NCI-H2107 (cell line): ENCODE data around the gene REEP6.
"Not testable (repeated sequence)": the region's sequence is repeated elsewhere in the genome, so short reads cannot be mapped to it uniquely, and the experiment has no call there.

Experiments
- DNase-seq: peaks from one replicate; lab custom pipeline; 2025; lab: John Stamatoyannopoulos, UW

Gene REEP6

DNA sequence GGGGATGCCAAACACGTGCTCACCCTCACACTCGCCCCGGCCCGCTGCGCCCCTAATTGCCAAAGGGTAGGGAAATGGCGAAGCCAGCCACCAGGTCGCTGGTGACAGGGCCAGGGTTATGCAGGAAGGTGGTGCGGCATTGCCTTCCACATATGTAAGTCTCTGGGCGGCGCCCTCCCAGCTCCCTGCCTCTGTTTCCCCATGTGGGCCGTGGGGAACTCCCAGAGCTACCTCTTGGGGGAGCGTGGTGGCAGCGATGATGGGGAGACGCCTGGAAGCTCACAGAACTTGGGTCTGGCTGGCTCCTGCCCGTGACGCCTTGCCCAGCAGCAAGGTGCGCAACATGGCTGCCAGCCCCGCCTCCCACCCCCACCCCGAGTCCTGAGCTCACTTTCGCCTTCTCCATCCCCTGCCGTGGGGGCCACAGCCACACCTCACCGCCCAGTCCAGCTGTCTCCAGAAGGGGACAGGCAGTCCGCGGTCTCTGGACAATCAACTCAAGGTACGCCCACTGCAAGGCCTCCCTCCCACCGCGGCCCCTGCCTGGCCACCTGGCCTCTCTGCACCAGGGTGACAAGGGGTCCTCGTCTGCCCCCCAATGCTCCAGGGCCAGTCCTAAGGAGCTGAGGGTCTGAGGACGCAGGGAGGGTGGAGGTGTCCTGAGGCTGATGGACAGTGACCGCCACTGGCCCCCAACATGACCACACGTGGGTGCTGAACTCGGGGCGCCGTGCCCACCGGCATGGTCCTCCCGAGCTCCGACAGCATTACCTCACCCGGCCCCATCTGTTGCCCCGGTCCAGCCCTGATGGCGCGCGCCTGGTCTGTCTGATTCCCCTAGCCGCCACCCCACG is 18.5 kb upstream of the REEP6 start:
- no peak for DNase-seq

GRCh38 chr19:1473085-1473851 is 17.7 kb upstream of the REEP6 start:
- DNase-seq: no peak

GRCh38 chr19:1474011-1474764 is 16.8 kb upstream of the REEP6 start:
- no peak for DNase-seq

- DNase-seq: no peak
Measured at GRCh38 chr19:1474765-1475351, 16.1 kb upstream of the REEP6 start.

- DNase-seq: no peak
Measured at GRCh38 chr19:1475751-1476437, 15.1 kb upstream of the REEP6 start.

GRCh38 chr19:1477056-1477455 is 13.9 kb upstream of the REEP6 start:
- DNase-seq: not testable (repeated sequence)

DNA sequence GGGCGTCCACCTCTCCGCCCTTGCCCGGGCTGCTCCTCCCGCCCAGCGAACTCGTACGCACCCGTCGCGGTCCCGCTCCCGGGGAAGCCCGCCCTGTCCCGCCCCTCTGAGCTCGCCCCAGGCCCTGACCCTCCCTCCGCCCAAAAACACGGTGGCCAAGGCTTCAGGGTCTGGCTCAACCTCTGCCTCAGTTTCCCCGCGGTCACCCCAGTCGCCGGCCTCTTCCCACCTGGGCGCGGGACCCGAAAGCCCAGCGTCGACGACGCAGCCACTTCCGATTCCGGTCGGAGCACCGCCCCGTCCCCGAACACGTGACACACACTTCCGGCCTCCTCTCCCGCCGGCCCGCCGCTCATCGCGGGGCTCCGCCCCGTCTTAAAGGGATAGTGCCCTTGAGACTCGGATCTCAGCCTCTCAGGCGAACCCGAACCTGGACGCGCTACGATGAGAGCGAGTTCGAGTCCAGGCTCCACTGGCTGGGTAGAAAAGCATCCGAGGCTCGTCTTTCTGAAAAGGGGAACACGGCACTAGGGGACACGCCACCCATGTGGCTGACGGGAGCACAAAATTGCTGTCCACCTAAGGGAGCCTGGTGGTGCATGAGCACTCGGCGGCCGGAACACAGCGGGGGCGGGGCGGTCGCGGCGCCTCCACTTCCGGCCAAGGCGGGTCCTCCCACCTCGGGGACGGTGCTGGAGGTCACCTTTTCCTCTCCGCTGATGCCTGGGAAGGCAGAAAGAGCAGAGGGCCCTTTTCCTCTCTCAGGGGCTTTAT is 11.9 kb upstream of the REEP6 start, which contains the start of gene C19orf25:
Gene C19orf25 (minus strand): TSS at position 282 of the 774 bp plus-strand sequence. CDS start 312 bp downstream, outside the sequence.
- peak; percentile 75 for DNase-seq

- DNase-seq: no peak
Measured at GRCh38 chr19:1481224-1481892, 9.6 kb upstream of the REEP6 start.

GRCh38 chr19:1481893-1482360 is 9.1 kb upstream of the REEP6 start:
- no peak for DNase-seq

- no peak for DNase-seq
Measured at GRCh38 chr19:1482361-1483130, 8.4 kb upstream of the REEP6 start.

DNA sequence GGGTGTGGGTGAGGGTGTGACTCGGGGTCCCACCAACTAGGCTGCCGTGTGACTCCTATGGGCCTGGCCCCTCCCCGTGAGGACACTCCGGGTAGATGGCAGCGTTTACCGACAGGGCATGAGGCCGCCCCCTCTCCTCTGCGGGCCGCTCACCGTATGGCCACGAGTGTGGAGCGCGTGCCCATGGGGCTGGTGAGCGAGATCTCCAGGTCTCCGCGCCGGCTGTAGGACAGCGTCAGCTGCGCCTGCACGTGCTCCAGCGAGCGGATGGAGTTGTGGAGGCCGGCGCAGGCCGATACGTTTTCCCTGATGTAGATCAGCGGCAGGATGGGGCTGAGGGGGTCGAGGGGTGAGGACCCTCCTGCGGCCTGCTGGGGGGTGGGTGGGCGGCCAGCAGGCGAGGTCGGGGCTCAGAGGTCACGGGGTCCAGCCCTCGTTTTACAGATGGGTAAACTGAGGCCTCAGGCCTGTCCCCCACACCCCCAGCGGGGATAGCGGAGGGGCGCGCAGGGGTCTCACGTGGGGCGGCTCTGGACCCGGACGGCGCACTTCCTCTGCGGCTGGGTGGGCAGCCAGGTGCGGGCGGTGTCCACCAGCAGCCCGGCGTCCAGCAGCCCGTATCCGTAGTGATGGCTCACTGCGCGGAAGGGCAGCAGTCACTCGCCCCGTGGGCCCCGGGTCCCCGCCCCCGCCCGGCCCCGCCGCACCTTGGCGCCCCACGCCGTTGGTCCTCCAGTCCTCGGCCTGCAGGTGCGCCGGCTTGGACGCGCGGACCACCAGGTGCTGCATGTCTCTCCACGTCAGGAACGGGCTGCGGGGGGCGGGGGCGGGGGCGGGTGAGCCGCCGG is 7.6 kb upstream of the REEP6 start:
- no peak for DNase-seq

DNA sequence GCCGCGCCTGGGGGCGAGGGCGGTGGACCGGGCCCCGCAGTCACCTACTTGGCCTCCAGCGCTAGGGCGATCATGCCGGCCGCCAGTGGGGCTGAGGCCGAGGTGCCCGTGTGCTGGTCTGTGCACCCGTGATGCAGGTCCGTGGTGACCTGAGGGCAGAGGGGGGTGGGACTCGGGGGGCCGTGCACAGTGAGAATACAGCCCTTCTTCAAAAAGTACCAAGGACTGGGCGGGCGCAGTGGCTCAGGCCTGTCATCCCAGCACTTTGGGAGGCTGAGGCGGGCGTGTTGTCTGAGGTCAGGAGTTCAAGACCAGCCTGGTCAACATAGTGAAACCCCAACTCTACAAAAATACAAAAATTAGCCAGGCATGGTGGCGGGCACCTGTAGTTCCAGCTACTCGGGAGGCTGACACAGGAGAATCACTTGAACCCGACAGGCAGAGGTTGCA is 7.0 kb upstream of the REEP6 start:
- DNase-seq: no peak

GRCh38 chr19:1486720-1487575 is 4.0 kb upstream of the REEP6 start:
- DNase-seq: no peak

- no peak for DNase-seq
Measured at GRCh38 chr19:1487576-1488281, 3.3 kb upstream of the REEP6 start.

DNA sequence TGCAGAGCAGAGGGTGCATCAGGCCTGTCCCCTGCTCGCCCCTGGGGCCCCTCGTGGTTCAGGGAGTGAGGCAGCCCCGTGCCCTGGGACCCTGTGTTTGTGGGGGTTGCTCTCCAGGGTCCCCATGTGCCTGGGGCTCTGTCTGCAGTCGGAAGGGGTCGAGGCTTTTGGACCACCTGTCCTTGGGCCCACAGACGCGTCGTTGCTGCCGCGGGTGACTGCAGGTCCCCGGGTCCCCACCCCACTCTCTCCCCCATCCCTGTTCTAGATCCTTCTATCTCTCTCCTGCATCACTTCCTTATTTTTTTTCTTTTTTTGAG is 2.7 kb upstream of the REEP6 start:
- no peak for DNase-seq

- no peak for DNase-seq
Measured at GRCh38 chr19:1489463-1490310, 1.3 kb upstream of the REEP6 start.
